Neural progenitor cell (in vitro differentiated cells): ENCODE results near the gene GLIPR2.

Experiments used
- CTCF ChIP-seq: fragments of 200-600 bp; sonication (generic); IDR thresholded peaks from 2 replicates; pipeline ENCODE4 v1.5.1; 2017; ENCODE audit warnings: antibody characterized with exemption, mild to moderate bottlenecking
- EZH2 ChIP-seq: fragments of 200-600 bp; sonication (generic); IDR thresholded peaks from 2 replicates; pipeline ENCODE4 v1.6.1; 2017; ENCODE audit warnings: antibody characterized with exemption, mild to moderate bottlenecking, moderate library complexity

- TF ChIP-seq CTCF (no peak), EZH2 (no peak)
Observed at GRCh38 chr9:36129139-36129538, 7.4 kb upstream of the GLIPR2 start.
